ENCODE data around the gene SIPA1L3.

The SIPA1L3 gene

GRCh38 chr19:37964109-37964508 is 57.1 kb downstream of the SIPA1L3 start:
- peaks cover 8% of the 10 kb centered on the region for H3K9me3 Mint-ChIP-seq
- H3K27me3 Mint-ChIP-seq (ENCODE audit: low read depth), result no peaks in the 10 kb centered on the region
- H3K27ac Mint-ChIP-seq, result no peak overlapping the region
- no peaks in the 10 kb centered on the region for H3K36me3 Mint-ChIP-seq (ENCODE audit: low read depth)
- no peak for DNase-seq (ENCODE audit: low spot score)
- H3K4me3 Mint-ChIP-seq, result no peak overlapping the region
- no peaks in the 10 kb centered on the region for H3K4me1 Mint-ChIP-seq (ENCODE audit: low read depth)

DNA sequence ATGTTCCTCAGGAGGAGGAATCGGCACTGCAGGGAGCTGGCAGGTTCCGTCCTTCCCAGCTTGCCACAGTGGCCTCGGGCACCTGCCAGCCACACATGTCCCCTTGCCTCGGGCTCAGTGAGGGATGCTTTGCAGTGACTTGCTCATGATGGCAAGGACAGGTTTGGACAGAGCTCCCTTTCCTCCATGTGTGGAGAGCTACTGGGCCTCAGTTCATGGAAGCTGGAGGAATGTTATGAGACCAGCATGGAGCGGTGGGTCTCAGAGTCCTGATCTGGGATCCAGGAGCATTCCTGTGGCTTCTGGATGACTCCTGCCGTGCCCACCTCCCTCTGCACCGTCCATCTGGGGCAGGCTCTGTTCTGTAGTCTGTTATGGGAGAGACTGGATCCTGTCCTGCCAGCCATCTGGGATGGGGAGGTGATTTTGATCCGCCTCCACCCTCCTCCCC is 59.2 kb downstream of the SIPA1L3 start:
- Mint-ChIP-seq H3K4me1 (ENCODE audit: low read depth) (no peaks in the 10 kb centered on the region), H3K27me3 (ENCODE audit: low read depth) (no peaks in the 10 kb centered on the region), H3K9me3 (peaks cover 23% of the 10 kb centered on the region), H3K27ac (no peak overlapping the region), H3K4me3 (no peak overlapping the region), H3K36me3 (ENCODE audit: low read depth) (no peaks in the 10 kb centered on the region)
- DNase-seq (ENCODE audit: low spot score), result no peak

DNA sequence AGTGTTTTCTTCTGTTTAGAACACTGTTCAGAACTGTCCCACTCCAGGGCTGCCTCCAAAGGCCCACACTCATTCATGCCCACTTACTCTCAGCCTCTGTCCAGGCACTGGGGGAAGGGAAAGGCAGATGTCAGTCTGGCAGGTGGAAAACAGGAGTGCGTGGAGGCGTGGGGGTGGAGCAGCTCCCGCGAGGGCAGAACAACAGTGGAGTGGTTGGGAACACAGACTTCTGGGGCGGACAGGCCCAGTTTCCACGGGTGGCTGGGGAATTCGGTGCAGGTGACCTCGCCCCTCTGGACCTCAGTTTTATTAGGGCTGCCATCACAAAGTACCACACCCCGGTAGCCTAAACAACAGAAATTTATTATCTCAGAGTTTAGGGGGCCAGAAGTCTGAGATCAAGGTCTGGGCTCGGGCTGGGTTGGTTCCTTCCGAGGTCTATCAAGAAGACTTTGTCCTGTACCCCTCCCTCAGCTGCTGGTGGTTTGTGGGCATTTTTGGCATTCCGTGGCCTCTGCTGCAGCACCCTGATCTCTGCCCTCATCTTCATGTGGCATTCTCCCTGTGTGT is 59.7 kb downstream of the SIPA1L3 start:
- Mint-ChIP-seq H3K4me3 (no peak overlapping the region), H3K27ac (no peak overlapping the region)

GRCh38 chr19:37969695-37970094 is 62.7 kb downstream of the SIPA1L3 start:
- Mint-ChIP-seq H3K27me3 (ENCODE audit: low read depth) (no peaks in the 10 kb centered on the region), H3K4me1 (ENCODE audit: low read depth) (no peaks in the 10 kb centered on the region), H3K4me3 (no peak overlapping the region), H3K9me3 (peaks cover 25% of the 10 kb centered on the region), H3K36me3 (ENCODE audit: low read depth) (no peaks in the 10 kb centered on the region), H3K27ac (no peak overlapping the region)
- DNase-seq (ENCODE audit: low spot score), result no peak

More for the DNA sequence above, 59.7 kb downstream of the SIPA1L3 start:
- no peaks in the 10 kb centered on the region for H3K4me1 Mint-ChIP-seq (ENCODE audit: low read depth)
- H3K36me3 Mint-ChIP-seq (ENCODE audit: low read depth), result no peaks in the 10 kb centered on the region
- H3K27me3 Mint-ChIP-seq (ENCODE audit: low read depth), result no peaks in the 10 kb centered on the region
- no peak for DNase-seq (ENCODE audit: low spot score)
- H3K9me3 Mint-ChIP-seq, result peaks cover 20% of the 10 kb centered on the region

DNA sequence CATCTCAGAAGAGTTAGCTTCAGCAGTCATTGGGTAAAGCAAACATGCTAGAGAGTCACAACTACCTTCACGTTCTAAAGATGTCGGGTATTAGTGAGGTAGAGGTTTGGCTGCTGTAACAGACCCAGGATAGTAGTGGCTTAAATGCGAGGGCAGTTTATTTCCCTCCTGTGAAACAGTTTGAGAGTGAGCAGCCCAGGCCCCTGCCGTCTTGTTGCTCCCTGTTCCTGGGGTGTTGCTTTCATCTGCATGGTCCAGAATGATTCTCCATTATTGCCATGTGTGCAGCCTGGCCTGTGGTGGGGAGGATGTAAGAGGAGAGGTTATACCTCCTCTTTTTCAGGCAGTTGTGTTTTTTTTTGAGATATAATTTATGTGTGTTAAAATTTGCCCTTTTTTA is 63.7 kb downstream of the SIPA1L3 start:
- peaks cover 25% of the 10 kb centered on the region for H3K9me3 Mint-ChIP-seq
- H3K27me3 Mint-ChIP-seq (ENCODE audit: low read depth), result no peaks in the 10 kb centered on the region
- H3K4me3 Mint-ChIP-seq, result no peak overlapping the region
- no peak for DNase-seq (ENCODE audit: low spot score)
- no peaks in the 10 kb centered on the region for H3K36me3 Mint-ChIP-seq (ENCODE audit: low read depth)
- H3K4me1 Mint-ChIP-seq (ENCODE audit: low read depth), result no peaks in the 10 kb centered on the region
- no peak overlapping the region for H3K27ac Mint-ChIP-seq

DNA sequence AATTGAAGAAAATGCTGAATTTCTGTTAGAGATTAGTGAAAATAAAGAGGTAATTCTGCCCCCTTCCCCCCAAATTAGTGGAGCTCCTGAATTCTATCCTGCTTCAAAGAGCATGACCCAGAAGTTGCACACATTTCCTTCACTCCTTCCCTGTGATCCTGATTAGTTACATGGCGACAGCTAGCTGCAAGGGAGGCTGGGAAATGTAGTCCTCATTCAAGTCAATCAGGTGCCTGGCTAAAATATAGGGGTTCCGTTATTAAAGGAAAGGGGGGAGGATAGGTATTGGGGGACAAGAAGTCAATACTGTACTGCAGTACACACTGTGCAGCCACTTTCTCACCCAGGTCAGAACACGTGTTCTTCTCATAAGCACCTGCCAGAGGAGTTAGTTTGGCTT is 65.8 kb downstream of the SIPA1L3 start:
- Mint-ChIP-seq H3K4me3 (no peak overlapping the region), H3K27ac (no peak overlapping the region), H3K27me3 (ENCODE audit: low read depth) (no peaks in the 10 kb centered on the region), H3K4me1 (ENCODE audit: low read depth) (no peaks in the 10 kb centered on the region), H3K9me3 (peaks cover 25% of the 10 kb centered on the region), H3K36me3 (ENCODE audit: low read depth) (no peaks in the 10 kb centered on the region)
- DNase-seq (ENCODE audit: low spot score), result no peak

- Mint-ChIP-seq H3K27me3 (ENCODE audit: low read depth) (no peaks in the 10 kb centered on the region), H3K36me3 (ENCODE audit: low read depth) (no peaks in the 10 kb centered on the region), H3K4me3 (no peak overlapping the region), H3K27ac (no peak overlapping the region), H3K4me1 (ENCODE audit: low read depth) (no peaks in the 10 kb centered on the region), H3K9me3 (peaks cover 25% of the 10 kb centered on the region)
- no peak for DNase-seq (ENCODE audit: low spot score)
Observed at GRCh38 chr19:37973666-37974065, 66.7 kb downstream of the SIPA1L3 start.

DNA sequence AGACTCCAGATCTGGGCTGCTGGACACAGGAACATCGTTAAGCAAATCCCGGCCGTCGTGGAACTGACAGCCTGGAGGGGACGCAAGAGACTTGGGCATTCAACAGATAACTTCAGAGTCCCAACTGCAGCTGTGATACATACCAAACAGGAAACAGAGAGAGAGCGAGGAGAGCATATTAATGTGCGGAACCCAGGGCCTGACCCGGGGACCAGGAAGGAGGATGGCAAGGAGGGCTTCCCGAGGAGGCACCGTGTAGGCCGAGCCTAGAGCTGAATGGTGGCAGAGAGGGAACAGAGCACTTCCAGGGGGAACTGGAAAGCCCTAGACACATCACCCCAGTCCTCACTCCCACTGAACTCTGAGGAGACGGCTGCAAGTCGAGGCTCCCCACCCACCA is 68.1 kb downstream of the SIPA1L3 start:
- Mint-ChIP-seq H3K36me3 (ENCODE audit: low read depth) (no peaks in the 10 kb centered on the region), H3K9me3 (peaks cover 19% of the 10 kb centered on the region), H3K27me3 (ENCODE audit: low read depth) (no peaks in the 10 kb centered on the region), H3K4me1 (ENCODE audit: low read depth) (no peaks in the 10 kb centered on the region), H3K4me3 (no peak overlapping the region), H3K27ac (no peak overlapping the region)
- DNase-seq (ENCODE audit: low spot score), result no peak

DNA sequence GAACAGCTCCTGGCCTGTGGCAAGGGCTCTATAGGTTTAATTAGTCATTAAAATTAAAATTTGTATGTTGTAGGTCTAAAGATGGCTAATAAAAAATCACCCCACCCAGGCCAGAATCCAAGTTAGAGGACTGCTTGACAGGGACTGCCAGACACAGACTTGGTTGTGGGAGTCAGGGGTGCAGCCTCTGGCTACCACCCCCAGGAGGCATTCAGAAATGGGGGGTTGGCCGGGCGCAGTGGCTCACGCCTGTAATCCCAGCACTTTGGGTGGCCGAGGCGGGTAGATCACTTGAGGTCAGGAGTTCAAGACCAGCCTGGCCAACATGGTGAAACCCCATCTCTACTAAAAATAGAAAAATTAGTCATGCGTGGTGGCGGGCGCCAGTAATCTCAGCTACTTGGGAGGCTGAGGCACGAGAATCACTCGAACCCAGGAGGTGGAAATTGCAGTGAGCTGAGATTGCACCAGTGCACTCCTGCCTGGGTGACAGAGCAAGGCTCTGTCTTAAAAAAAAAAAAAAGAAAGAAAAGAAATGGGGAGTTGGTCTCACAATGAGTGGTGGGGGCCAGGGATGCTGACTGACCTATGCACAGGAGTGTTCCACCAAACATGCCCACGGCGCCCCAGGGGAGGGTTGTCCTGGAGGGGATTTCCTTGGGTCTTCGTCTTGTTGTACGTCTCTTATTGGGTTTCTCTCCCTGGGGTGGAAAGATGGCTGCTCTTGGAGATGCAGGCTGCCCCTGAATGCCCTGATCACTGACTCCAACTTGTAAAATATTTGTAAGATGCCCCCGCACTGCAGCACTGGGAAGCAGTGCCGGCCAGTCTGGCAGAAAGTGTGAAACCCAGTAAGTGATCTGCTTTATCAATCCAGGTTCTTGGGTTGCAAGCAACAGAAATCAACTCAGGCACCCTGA is 68.8 kb downstream of the SIPA1L3 start:
- no peak for DNase-seq (ENCODE audit: low spot score)
- no peak overlapping the region for H3K27ac Mint-ChIP-seq
- H3K9me3 Mint-ChIP-seq, result peaks cover 11% of the 10 kb centered on the region
- H3K27me3 Mint-ChIP-seq (ENCODE audit: low read depth), result no peaks in the 10 kb centered on the region
- no peak overlapping the region for H3K4me3 Mint-ChIP-seq
- H3K36me3 Mint-ChIP-seq (ENCODE audit: low read depth), result no peaks in the 10 kb centered on the region
- H3K4me1 Mint-ChIP-seq (ENCODE audit: low read depth), result no peaks in the 10 kb centered on the region

DNA sequence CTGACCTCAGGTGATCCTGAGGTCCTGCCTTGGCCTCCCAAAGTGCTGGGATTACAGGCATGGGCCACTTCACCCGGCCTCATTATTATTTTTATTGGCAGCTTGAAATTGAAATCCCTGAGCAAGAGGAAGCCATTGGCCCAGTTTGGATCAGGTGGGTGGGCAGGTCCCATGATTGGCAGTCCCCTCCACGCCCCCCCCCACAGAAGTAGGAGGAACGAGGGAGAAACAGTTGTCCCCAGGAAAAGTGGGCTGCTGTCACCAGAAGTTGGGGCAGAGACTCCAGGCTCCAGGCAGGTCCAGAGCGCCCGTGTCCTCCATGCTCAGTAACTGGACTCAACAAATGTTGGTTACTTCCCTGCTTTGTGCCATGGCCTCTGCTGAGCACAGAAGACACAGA is 70.4 kb downstream of the SIPA1L3 start:
- Mint-ChIP-seq H3K4me1 (ENCODE audit: low read depth) (no peaks in the 10 kb centered on the region), H3K36me3 (ENCODE audit: low read depth) (no peaks in the 10 kb centered on the region)

DNA sequence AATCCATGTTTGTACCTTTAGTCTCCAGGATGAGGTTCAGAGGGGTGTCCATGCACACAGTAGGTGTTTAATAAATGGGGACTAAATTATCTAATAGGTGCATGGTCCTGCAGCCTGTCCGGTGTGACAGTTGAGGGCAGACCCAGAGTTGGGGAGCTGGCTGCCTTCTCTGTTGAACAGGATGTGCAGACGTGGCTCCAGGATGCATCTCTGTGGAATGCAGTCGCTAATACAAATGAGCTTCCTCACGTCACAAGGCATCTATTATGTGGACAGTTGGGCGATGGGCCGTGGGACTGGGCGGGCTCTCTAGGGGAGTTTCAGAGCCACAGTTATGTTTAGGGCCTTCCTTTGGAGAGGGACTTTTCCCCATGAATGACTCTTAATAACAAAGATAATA is 71.0 kb downstream of the SIPA1L3 start:
- H3K27me3 Mint-ChIP-seq (ENCODE audit: low read depth), result no peaks in the 10 kb centered on the region
- H3K27ac Mint-ChIP-seq, result no peak overlapping the region
- no peaks in the 10 kb centered on the region for H3K4me1 Mint-ChIP-seq (ENCODE audit: low read depth)
- H3K9me3 Mint-ChIP-seq, result no peaks in the 10 kb centered on the region
- no peaks in the 10 kb centered on the region for H3K36me3 Mint-ChIP-seq (ENCODE audit: low read depth)
- no peak overlapping the region for H3K4me3 Mint-ChIP-seq
- no peak for DNase-seq (ENCODE audit: low spot score)

More for the DNA sequence above, 70.4 kb downstream of the SIPA1L3 start:
- H3K9me3 Mint-ChIP-seq, result no peaks in the 10 kb centered on the region
- H3K27me3 Mint-ChIP-seq (ENCODE audit: low read depth), result no peaks in the 10 kb centered on the region
- H3K4me3 Mint-ChIP-seq, result no peak overlapping the region
- H3K27ac Mint-ChIP-seq, result no peak overlapping the region
- DNase-seq (ENCODE audit: low spot score), result no peak

- no peak overlapping the region for H3K27ac Mint-ChIP-seq
- no peaks in the 10 kb centered on the region for H3K9me3 Mint-ChIP-seq
- H3K27me3 Mint-ChIP-seq (ENCODE audit: low read depth), result no peaks in the 10 kb centered on the region
- no peak overlapping the region for H3K4me3 Mint-ChIP-seq
- H3K4me1 Mint-ChIP-seq (ENCODE audit: low read depth), result no peaks in the 10 kb centered on the region
- DNase-seq (ENCODE audit: low spot score), result no peak
- H3K36me3 Mint-ChIP-seq (ENCODE audit: low read depth), result no peaks in the 10 kb centered on the region
Observed at GRCh38 chr19:37979547-37980082, 72.6 kb downstream of the SIPA1L3 start.

DNA sequence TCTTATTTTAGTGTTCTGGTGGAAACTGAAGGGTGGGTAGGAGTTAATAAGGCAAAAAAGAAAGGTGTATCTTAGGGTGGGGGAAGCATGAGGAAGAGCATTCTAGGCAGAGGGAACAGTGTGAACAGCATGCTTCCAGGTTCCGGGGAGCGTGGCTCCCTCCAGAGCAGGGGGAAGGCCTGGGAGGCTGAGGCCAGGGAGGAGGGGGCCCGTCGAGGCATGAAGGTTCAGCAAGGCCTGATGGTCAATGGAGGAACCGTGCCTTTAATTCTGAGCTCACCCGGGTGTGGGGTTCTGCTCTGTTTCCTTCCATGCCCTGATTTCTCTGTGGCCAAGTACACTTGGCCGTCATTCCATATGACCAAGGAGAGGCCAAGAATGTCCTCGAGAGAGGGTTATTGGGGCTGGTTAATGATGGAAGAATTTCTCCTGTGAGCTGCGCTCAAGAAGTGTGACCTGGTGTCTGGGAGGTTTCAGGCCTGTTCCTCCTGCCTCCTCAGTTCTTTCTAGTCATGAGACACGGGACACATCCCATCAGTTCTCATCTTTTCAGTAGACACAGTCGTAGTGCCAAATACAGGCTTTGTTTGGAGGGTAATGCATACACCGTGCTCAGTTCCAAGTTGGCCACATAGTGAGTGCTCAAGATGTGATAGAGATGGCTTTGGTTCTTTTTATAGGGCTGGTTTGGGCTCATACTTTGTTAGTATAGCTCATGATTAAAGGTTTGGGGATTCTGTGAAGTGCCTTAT is 73.6 kb downstream of the SIPA1L3 start:
- H3K36me3 Mint-ChIP-seq (ENCODE audit: low read depth), result no peaks in the 10 kb centered on the region
- H3K27ac Mint-ChIP-seq, result no peak overlapping the region
- H3K4me3 Mint-ChIP-seq, result no peak overlapping the region
- no peaks in the 10 kb centered on the region for H3K27me3 Mint-ChIP-seq (ENCODE audit: low read depth)
- no peaks in the 10 kb centered on the region for H3K9me3 Mint-ChIP-seq
- no peaks in the 10 kb centered on the region for H3K4me1 Mint-ChIP-seq (ENCODE audit: low read depth)
- no peak for DNase-seq (ENCODE audit: low spot score)

Measured in T-helper 2 cell treated with Interferon-gamma antibody and Interleukin-4, amounts not matched to agents 5 μg/mL and 100 μg/mL, for 36 hours (primary cell).